ENCODE measurements around the gene LCN6. TPM values are rescaled to one million over a fixed set of nuclear protein-coding genes. Genes with fewer than 3 reads are reported as not detected.
A peak's percentile ranks its signal among the peaks of the same experiment; 100 is the strongest.

LCN6 gene
- total and polyA plus RNA-seq, 2 of the 13 experiments (the other 11 are each of a cell fraction or from before 2014, with no cell fraction given), result not detected

DNA sequence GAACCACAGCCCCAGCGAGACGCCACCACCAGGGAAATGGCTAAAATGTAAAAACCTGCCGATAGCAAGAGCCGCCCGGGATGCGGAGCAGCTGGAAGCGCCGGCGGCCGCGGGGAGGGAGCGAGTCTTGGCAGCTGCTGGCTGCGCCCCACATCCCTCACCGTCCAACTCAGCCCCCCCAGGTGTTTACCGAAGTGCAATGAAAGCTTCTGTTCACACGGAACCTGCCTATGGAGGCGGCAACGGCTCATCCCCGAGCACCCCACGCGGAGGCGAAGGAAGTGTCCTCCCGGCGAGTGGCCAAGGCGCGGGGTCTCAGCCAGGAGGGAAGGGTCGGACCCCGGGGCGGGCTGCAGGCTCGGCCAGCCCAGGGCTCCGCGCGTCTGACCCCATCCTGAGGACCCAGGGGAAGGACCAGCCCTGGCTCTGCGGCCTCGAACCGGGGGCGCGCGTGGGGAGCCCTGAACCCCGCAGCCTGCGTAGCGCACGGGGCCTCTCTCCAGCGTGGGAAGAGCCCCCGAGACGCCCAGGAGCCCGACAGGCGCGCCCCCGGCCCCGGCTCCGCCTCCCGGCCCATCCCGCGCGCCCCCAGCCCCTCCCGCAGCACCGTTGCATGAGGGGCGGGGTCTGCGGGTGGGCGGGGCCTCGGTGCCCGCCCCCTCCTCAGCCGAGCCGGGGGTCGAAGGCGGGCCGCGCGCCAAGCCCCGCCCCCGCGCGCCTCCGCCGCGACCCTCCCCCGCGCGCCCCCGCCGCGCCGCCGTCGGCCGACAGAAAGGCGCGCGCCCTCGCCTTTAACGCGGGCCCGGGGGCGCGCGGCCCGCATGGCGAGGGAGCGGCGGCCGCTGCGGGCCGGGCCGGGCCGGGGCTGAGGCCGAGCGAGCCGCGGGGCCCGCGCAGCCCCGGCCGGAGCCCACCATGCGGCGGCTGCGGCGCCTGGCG lies 36.3 kb downstream of the LCN6 start, which contains the start of gene DIPK1B:
Gene DIPK1B, plus strand, starts transcription at position 822 of the 939 bp plus-strand sequence. Its CDS starts 94 bp downstream, at position 916.
- DNase-seq (ENCODE audit: low spot score) (no peak), FAIRE-seq (no peak), ATAC-seq (no peak)
- Histone ChIP-seq H3K9me3 (ENCODE audit: low read length) (no peaks in the 10 kb centered on the region), H3K4me1 (ENCODE audit: insufficient read depth, low read length) (peaks cover 29% of the 10 kb centered on the region), H3K4me2 (ENCODE audit: low read depth, low read length) (peak within 1 kb of the TSS; percentile 65), H3K9ac (ENCODE audit: insufficient read depth, low read depth, low read length) (peak within 1 kb of the TSS; percentile 43; the same call in 1 of the 2 replicates), H3K4me3 (replicated peaks in 1 of 3; ENCODE audit: insufficient read depth in 1 of 3, low read depth in 2 of 3, low read length in 3 of 3) (peak within 1 kb of the TSS; percentile 32 to 66 (median 54); a peak in 5 of 6 replicates), H3K36me3 (replicated peaks in 1 of 2; ENCODE audit: control insufficient read depth in 1 of 2, insufficient read depth in 2 of 2, low read length in 2 of 2) (no peaks in the 10 kb centered on the region), H3K27ac (ENCODE audit: extremely low read length, insufficient read depth, low read length) (no peak within 1 kb of the TSS), H3K27me3 (ENCODE audit: control insufficient read depth in 1 of 2, insufficient read depth in 2 of 2, low read length in 2 of 2) (peaks cover 9 to 48% of the 10 kb centered on the region in 2 experiments; a peak in 3 of 5 replicates), H3K79me2 (ENCODE audit: insufficient read depth, low read length) (no peaks in the 10 kb centered on the region), H4K20me1 (ENCODE audit: insufficient read depth, low read length) (no peaks in the 10 kb centered on the region), H2AFZ (ENCODE audit: low read length) (no peak within 1 kb of the TSS)
- ChIA-PET CTCF (ENCODE audit: low intra/inter-chr PET ratio, low total read pairs) (no interaction called here), POLR2A (no interaction called here)
- BruUV-seq (replicated peaks), result no TSS peak
- in situ Hi-C loops (cut with HindIII; ENCODE audit: extremely low pct_ligation_motif_present, low pct_unique_long_range_greater_than_20kb), result no loop called here
- intact Hi-C loops (cut with micrococcal nuclease; ENCODE audit: unreplicated experiment), result no loop called here
- 51% methylated on average over 17 of the region's 119 CpGs for WGBS (ENCODE audit: low lambda C conversion rate)
- no peak for TF ChIP-seq PAX8 (CRISPR knock-in tag; IDR thresholded peaks at IDR 0.05; ENCODE audit: borderline replicate concordance)
- TF ChIP-seq, protein P1, sequence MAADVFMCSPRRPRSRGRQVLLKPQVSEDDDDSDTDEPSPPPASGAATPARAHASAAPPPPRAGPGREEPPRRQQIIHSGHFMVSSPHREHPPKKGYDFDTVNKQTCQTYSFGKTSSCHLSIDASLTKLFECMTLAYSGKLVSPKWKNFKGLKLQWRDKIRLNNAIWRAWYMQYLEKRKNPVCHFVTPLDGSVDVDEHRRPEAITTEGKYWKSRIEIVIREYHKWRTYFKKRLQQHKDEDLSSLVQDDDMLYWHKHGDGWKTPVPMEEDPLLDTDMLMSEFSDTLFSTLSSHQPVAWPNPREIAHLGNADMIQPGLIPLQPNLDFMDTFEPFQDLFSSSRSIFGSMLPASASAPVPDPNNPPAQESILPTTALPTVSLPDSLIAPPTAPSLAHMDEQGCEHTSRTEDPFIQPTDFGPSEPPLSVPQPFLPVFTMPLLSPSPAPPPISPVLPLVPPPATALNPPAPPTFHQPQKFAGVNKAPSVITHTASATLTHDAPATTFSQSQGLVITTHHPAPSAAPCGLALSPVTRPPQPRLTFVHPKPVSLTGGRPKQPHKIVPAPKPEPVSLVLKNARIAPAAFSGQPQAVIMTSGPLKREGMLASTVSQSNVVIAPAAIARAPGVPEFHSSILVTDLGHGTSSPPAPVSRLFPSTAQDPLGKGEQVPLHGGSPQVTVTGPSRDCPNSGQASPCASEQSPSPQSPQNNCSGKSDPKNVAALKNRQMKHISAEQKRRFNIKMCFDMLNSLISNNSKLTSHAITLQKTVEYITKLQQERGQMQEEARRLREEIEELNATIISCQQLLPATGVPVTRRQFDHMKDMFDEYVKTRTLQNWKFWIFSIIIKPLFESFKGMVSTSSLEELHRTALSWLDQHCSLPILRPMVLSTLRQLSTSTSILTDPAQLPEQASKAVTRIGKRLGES (CRISPR knock-in tag; IDR thresholded peaks at IDR 0.05; ENCODE audit: borderline replicate concordance), result no peak
- no peak for TF ChIP-seq ARHGAP35 (CRISPR knock-in tag; IDR thresholded peaks at IDR 0.05; ENCODE audit: borderline replicate concordance)
- TF ChIP-seq, protein P2, sequence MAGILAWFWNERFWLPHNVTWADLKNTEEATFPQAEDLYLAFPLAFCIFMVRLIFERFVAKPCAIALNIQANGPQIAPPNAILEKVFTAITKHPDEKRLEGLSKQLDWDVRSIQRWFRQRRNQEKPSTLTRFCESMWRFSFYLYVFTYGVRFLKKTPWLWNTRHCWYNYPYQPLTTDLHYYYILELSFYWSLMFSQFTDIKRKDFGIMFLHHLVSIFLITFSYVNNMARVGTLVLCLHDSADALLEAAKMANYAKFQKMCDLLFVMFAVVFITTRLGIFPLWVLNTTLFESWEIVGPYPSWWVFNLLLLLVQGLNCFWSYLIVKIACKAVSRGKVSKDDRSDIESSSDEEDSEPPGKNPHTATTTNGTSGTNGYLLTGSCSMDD (CRISPR knock-in tag; IDR thresholded peaks at IDR 0.05), result no peak
- TF ChIP-seq ZSCAN30 (CRISPR knock-in tag; IDR thresholded peaks at IDR 0.05), result no peak
- 0 out of 2 replicates have a peak, but pooled peaks have one; percentile 19 for TF ChIP-seq ZNF7 (CRISPR knock-in tag; IDR thresholded peaks at IDR 0.05)
